Trophoblast cell (in vitro differentiated cells and primary cell): Measurements from ENCODE around the gene CHAF1A.

ENCODE experiments used
- DNase-seq, 2 donors: peaks; one replicate each; pipeline ENCODE4 v3.0.0-alpha.2; 2016
- H2AFZ ChIP-seq: 2 replicates; pipeline ENCODE4 v1.6.1; 2013; ENCODE audit warnings: low read length, moderate library complexity, mild to moderate bottlenecking; ENCODE audit not compliant: insufficient read depth, poor library complexity
- H2AK5ac ChIP-seq: 2 replicates; pipeline ENCODE4 v1.6.1; 2013; ENCODE audit warnings: mild to moderate bottlenecking, low read length
- H2BK120ac ChIP-seq: 2 replicates; pipeline ENCODE4 v1.6.1; 2013; ENCODE audit warnings: low read length, mild to moderate bottlenecking, moderate library complexity; ENCODE audit not compliant: insufficient read depth, poor library complexity
- H2BK12ac ChIP-seq: 2 replicates; pipeline ENCODE4 v1.6.1; 2013; ENCODE audit warnings: mild to moderate bottlenecking, low read length, moderate library complexity
- H2BK5ac ChIP-seq: 2 replicates; pipeline ENCODE4 v1.6.1; 2013; ENCODE audit warnings: low read length, low read depth, moderate library complexity, mild to moderate bottlenecking; ENCODE audit not compliant: poor library complexity
- H3K14ac ChIP-seq: 2 replicates; pipeline ENCODE4 v1.6.1; 2013; ENCODE audit warnings: mild to moderate bottlenecking, low read length
- H3K18ac ChIP-seq: 2 replicates; pipeline ENCODE4 v1.6.1; 2013; ENCODE audit warnings: mild to moderate bottlenecking, low read length
- H3K23ac ChIP-seq: 2 replicates; pipeline ENCODE4 v1.6.1; 2013; ENCODE audit warnings: low read length
- H3K27ac ChIP-seq: 2 replicates; pipeline ENCODE4 v1.5.1; 2013; ENCODE audit warnings: low read depth, mild to moderate bottlenecking, inconsistent platforms, low read length, moderate library complexity
- H3K27me3 ChIP-seq: 2 replicates; pipeline ENCODE4 v1.6.1; 2013; ENCODE audit warnings: inconsistent platforms, mild to moderate bottlenecking, low read length, moderate library complexity; ENCODE audit not compliant: insufficient read depth
- H3K36me3 ChIP-seq, 2 experiments: 1 replicate in 1 of 2; 2 replicates in 1 of 2; pipeline ENCODE4 v1.6.1; 2013; ENCODE audit warnings: low read length in 2 of 2, mild to moderate bottlenecking in 2 of 2, moderate library complexity in 1 of 2; ENCODE audit not compliant: insufficient read depth in 2 of 2, control insufficient read depth in 1 of 2
- H3K4ac ChIP-seq: 2 replicates; pipeline ENCODE4 v1.6.1; 2013; ENCODE audit warnings: low read depth, mild to moderate bottlenecking, low read length, moderate library complexity
- H3K4me1 ChIP-seq, 2 experiments: 1 replicate in 1 of 2; 2 replicates in 1 of 2; pipeline ENCODE4 v1.6.1; 2013; ENCODE audit warnings: low read length in 2 of 2, mild to moderate bottlenecking in 2 of 2, moderate library complexity in 1 of 2; ENCODE audit not compliant: insufficient read depth in 2 of 2, control insufficient read depth in 1 of 2
- H3K4me2 ChIP-seq: 2 replicates; pipeline ENCODE4 v1.6.1; 2013; ENCODE audit warnings: inconsistent platforms, mild to moderate bottlenecking, low read length, moderate library complexity
- H3K4me3 ChIP-seq: 2 replicates; pipeline ENCODE4 v1.5.1; 2013; ENCODE audit warnings: mild to moderate bottlenecking, low read depth, low read length, inconsistent platforms
- H3K79me1 ChIP-seq: one replicate; pipeline ENCODE4 v1.6.1; 2013; ENCODE audit warnings: low read length
- H3K79me2 ChIP-seq: 2 replicates; pipeline ENCODE4 v1.6.1; 2013; ENCODE audit warnings: low read length, mild to moderate bottlenecking; ENCODE audit not compliant: control insufficient read depth, insufficient read depth, poor library complexity
- H3K9ac ChIP-seq: 2 replicates; pipeline ENCODE4 v1.6.1; 2013; ENCODE audit warnings: mild to moderate bottlenecking, low read length
- H3K9me3 ChIP-seq: 2 replicates; pipeline ENCODE4 v1.6.1; 2013; ENCODE audit warnings: low read depth, mild to moderate bottlenecking, control low read depth, inconsistent platforms, low read length; ENCODE audit not compliant: insufficient read depth
- H4K12ac ChIP-seq: 2 replicates; pipeline ENCODE4 v1.6.1; 2013; ENCODE audit warnings: low read depth, mild to moderate bottlenecking, low read length, moderate library complexity
- H4K8ac ChIP-seq: 2 replicates; pipeline ENCODE4 v1.6.1; 2013; ENCODE audit warnings: low read depth, mild to moderate bottlenecking, low read length, moderate library complexity
- H4K91ac ChIP-seq: one replicate; pipeline ENCODE4 v1.6.1; 2013; ENCODE audit warnings: low read depth, mild to moderate bottlenecking, low read length, moderate library complexity
- WGBS: extraction: QIAGEN DNeasy Blood & Tissue Kit; methylation state at CpG from one replicate; pipeline ENCODE4 v1.1.7; 2013; ENCODE audit warnings: missing lambda C conversion rate; ENCODE audit not compliant: insufficient read length, insufficient coverage; ENCODE audit errors: extremely low coverage; 5-methylcytosine and 5-hydroxymethylcytosine counted together

Gene CHAF1A

DNA sequence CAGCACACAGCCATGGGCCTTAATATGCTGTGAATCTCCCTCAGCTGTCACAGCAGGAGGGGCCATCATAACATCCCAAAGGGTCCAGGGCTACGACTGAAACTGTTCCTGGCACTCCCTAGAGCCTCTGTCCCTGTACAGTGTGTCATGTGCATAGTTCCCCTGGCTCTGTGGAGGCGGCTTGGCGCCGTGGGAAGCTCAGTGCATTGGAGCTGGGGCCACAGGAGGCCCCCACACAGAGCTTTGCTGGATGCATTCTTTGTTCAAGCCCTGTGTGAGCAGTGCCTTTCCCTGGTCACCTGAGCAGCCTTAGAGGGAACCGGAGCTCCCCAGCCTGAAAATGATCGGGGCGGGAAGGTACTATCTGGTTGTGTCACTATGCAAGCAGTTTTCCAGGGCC is 33.8 kb downstream of the CHAF1A start:
- Histone ChIP-seq H3K9ac (no peak overlapping the region), H3K27me3 (no peaks in the 10 kb centered on the region), H2AK5ac (no peak overlapping the region), H2BK12ac (no peak overlapping the region), H3K36me3 (peaks cover 68 to 69% of the 10 kb centered on the region in 2 experiments), H4K91ac (no peak overlapping the region), H2BK5ac (no peak overlapping the region), H3K18ac (no peak overlapping the region), H4K12ac (no peak overlapping the region), H3K4me3 (no peak overlapping the region), H3K23ac (no peak overlapping the region), H3K27ac (no peak overlapping the region), H3K79me1 (no peaks in the 10 kb centered on the region), H3K14ac (no peak overlapping the region), H3K4me1 (no peaks in the 10 kb centered on the region), H4K8ac (no peak overlapping the region), H3K4me2 (no peak overlapping the region), H3K9me3 (peaks cover 1% of the 10 kb centered on the region), H3K79me2 (no peaks in the 10 kb centered on the region), H2AFZ (no peak overlapping the region), H3K4ac (no peak overlapping the region), H2BK120ac (no peak overlapping the region)
- no CpG with 5 or more reads among the region's 7 CpGs for WGBS
- no peak for DNase-seq

DNA sequence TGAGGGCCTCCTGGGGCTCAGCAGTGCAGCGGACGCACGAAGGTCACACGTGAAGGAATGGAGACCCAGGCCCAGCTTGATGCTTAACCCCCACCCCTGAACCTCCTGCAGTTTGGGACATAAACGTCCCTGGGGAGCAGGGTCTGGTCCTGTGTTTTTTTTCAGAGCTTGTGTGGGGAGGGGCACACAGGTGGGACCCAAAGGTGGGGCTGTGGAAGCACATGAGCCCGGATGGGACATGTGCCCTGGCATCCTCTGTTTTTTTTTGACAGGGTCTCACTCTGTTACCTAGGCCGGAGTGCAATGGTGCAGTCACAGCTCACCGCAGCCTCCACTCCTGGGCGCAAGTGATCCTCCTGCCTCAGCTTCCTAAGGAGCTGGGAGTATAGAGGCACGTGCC is 34.7 kb downstream of the CHAF1A start:
- H3K9ac ChIP-seq: no peak overlapping the region
- H3K4me3 ChIP-seq: no peak overlapping the region
- DNase-seq: no peak
- H3K36me3 ChIP-seq: peaks cover 61 to 63% of the 10 kb centered on the region in 2 experiments
- H4K91ac ChIP-seq: no peak overlapping the region
- H3K27me3 ChIP-seq: no peaks in the 10 kb centered on the region
- no peak overlapping the region for H2BK5ac ChIP-seq
- WGBS: no CpG with 5 or more reads among the region's 10 CpGs
- H3K4me2 ChIP-seq: no peak overlapping the region
- H3K4me1 ChIP-seq: no peaks in the 10 kb centered on the region
- H3K27ac ChIP-seq: no peak overlapping the region
- no peak overlapping the region for H3K14ac ChIP-seq
- H2BK12ac ChIP-seq: no peak overlapping the region
- no peak overlapping the region for H2AFZ ChIP-seq
- no peak overlapping the region for H3K4ac ChIP-seq
- no peak overlapping the region for H3K23ac ChIP-seq
- H3K9me3 ChIP-seq: peaks cover 4% of the 10 kb centered on the region
- H2AK5ac ChIP-seq: no peak overlapping the region
- H4K8ac ChIP-seq: no peak overlapping the region
- no peak overlapping the region for H4K12ac ChIP-seq
- no peaks in the 10 kb centered on the region for H3K79me2 ChIP-seq
- H3K18ac ChIP-seq: no peak overlapping the region
- H3K79me1 ChIP-seq: no peaks in the 10 kb centered on the region
- H2BK120ac ChIP-seq: no peak overlapping the region

DNA sequence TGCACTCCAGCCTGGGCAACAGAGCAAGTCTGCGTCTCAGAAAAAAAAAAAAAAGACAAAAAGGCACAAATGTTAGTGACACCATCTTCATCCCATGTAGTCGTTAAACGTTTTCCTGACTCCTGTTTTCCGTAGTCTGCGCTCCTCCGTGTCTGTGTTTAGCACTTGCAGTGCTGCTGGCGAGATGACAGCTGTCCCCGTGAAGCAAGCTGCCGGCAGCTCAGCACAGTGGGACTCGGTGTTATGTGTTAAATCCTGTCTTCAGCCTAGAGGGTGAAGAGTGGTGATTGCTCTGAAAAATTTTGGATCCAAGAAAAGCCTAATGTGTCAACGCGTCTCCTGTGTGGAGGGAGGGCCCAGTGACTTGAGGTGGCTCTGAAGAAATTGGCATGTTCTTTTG is 36.8 kb downstream of the CHAF1A start:
- Histone ChIP-seq H3K18ac (no peak overlapping the region), H4K12ac (no peak overlapping the region), H2BK5ac (no peak overlapping the region), H3K79me1 (no peaks in the 10 kb centered on the region), H3K4ac (no peak overlapping the region), H4K8ac (no peak overlapping the region), H3K9me3 (peaks cover 3% of the 10 kb centered on the region), H2AFZ (no peak overlapping the region), H3K27ac (no peak overlapping the region), H2BK12ac (no peak overlapping the region), H2AK5ac (no peak overlapping the region), H4K91ac (no peak overlapping the region), H3K14ac (no peak overlapping the region), H3K4me2 (no peak overlapping the region), H3K9ac (no peak overlapping the region), H2BK120ac (no peak overlapping the region), H3K4me3 (no peak overlapping the region), H3K27me3 (no peaks in the 10 kb centered on the region), H3K79me2 (no peaks in the 10 kb centered on the region), H3K36me3 (peaks cover 62 to 65% of the 10 kb centered on the region in 2 experiments), H3K23ac (no peak overlapping the region), H3K4me1 (no peaks in the 10 kb centered on the region)
- no peak for DNase-seq
- WGBS: no CpG with 5 or more reads among the region's 12 CpGs

DNA sequence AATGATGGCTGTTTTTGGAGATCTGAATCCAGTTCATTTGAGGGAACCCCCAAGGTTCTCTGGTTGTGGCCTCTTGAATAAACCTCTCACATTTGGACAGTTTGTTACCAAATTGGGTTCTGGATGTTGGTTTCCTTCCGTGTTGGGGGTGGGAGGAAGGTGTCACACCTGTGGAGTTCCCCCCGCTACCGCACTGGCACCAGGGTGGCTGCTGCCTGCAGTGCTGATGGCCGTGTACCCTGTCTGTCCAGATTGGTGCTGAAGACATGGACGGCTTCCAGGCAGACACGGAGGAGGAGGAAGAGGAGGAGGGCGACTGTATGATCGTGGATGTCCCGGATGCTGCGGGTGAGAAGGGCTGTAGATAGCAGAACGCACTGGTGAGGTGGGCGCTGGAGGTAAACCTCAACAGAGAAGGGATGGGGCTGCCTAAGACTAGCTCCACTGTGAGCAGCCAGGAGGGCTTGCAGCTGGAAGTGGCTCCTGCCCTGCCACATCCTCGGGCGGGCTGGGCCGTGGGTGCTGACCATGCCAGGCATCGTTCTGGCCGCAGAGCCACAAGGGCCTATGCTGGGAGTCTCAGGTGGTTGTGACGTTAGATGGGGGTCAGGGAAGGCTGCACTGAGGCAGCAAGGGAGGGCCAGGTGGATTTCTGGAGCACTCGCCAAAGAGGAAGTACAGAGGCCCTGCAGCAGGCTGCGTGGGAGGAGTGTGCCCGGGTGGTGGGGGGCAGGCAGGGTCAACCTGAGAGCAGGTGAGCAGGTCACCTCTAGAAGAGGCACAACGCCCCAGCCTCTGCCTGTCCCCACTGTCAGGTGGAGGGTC is 39.8 kb downstream of the CHAF1A start:
- Histone ChIP-seq H3K27me3 (no peaks in the 10 kb centered on the region), H3K14ac (no peak overlapping the region), H3K23ac (no peak overlapping the region), H3K9me3 (peaks cover 3% of the 10 kb centered on the region), H4K12ac (no peak overlapping the region), H2AK5ac (no peak overlapping the region), H3K4me2 (no peak overlapping the region), H3K36me3 (peaks cover 70% of the 10 kb centered on the region in 2 experiments), H3K18ac (no peak overlapping the region), H3K9ac (no peak overlapping the region), H3K4ac (no peak overlapping the region), H3K79me1 (no peaks in the 10 kb centered on the region), H3K4me1 (no peaks in the 10 kb centered on the region), H2BK120ac (no peak overlapping the region), H2BK12ac (no peak overlapping the region), H4K8ac (no peak overlapping the region), H2BK5ac (no peak overlapping the region), H3K4me3 (no peak overlapping the region), H3K27ac (no peak overlapping the region), H2AFZ (no peak overlapping the region), H3K79me2 (no peaks in the 10 kb centered on the region), H4K91ac (no peak overlapping the region)
- no peak for DNase-seq
- WGBS: no CpG with 5 or more reads among the region's 22 CpGs
